ENCODE data around the gene MYRFL.
A peak's percentile ranks its signal among the peaks of the same experiment; 100 is the strongest.

The MYRFL gene

GRCh38 chr12:69900720-69901131 lies 75.7 kb downstream of the MYRFL start:
- peak; percentile 82 for DNase-seq

GRCh38 chr12:69901221-69901905 lies 76.3 kb downstream of the MYRFL start:
- no peak for DNase-seq

GRCh38 chr12:69903548-69903947 lies 78.5 kb downstream of the MYRFL start:
- DNase-seq = no peak

- no peak for DNase-seq
Measured at GRCh38 chr12:69904777-69905176, 79.8 kb downstream of the MYRFL start.

- no peak for DNase-seq
Measured at GRCh38 chr12:69905801-69906200, 80.8 kb downstream of the MYRFL start.

GRCh38 chr12:69906411-69907216 lies 81.6 kb downstream of the MYRFL start:
- DNase-seq = no peak

- DNase-seq = no peak
Measured at GRCh38 chr12:69908203-69908602, 83.2 kb downstream of the MYRFL start.

- DNase-seq = no peak
Measured at GRCh38 chr12:69910694-69911093, 85.7 kb downstream of the MYRFL start.

- DNase-seq = no peak
Measured at GRCh38 chr12:69913526-69913925, 88.5 kb downstream of the MYRFL start.

GRCh38 chr12:69915964-69916363 lies 90.9 kb downstream of the MYRFL start:
- no peak for DNase-seq

GRCh38 chr12:69916544-69917235 lies 91.7 kb downstream of the MYRFL start:
- no peak for DNase-seq

GRCh38 chr12:69918287-69918686 lies 93.3 kb downstream of the MYRFL start:
- no peak for DNase-seq

- no peak for DNase-seq
Measured at GRCh38 chr12:69919495-69919894, 94.5 kb downstream of the MYRFL start.

GRCh38 chr12:69921831-69922230 lies 96.8 kb downstream of the MYRFL start:
- DNase-seq = no peak

GRCh38 chr12:69922999-69923398 lies 98.0 kb downstream of the MYRFL start:
- DNase-seq = no peak

GRCh38 chr12:69925291-69925690 lies 100.3 kb downstream of the MYRFL start:
- no peak for DNase-seq

- no peak for DNase-seq
Measured at GRCh38 chr12:69927164-69927563, 102.1 kb downstream of the MYRFL start.

GRCh38 chr12:69929125-69929524 lies 104.1 kb downstream of the MYRFL start:
- no peak for DNase-seq

- DNase-seq = no peak
Measured at GRCh38 chr12:69929531-69929930, 104.5 kb downstream of the MYRFL start.

GRCh38 chr12:69931569-69931968 lies 106.5 kb downstream of the MYRFL start:
- no peak for DNase-seq

- no peak for DNase-seq
Measured at GRCh38 chr12:69932154-69932553, 107.1 kb downstream of the MYRFL start.

GRCh38 chr12:69932676-69933552 lies 107.9 kb downstream of the MYRFL start:
- no peak for DNase-seq

- no peak for DNase-seq
Measured at GRCh38 chr12:69934011-69934410, 109.0 kb downstream of the MYRFL start.
